ENCODE data around the gene EDC3.
A peak's percentile ranks its signal among the peaks of the same experiment; 100 is the strongest.
"Not testable (repeated sequence)": the region's sequence is repeated elsewhere in the genome, so short reads cannot be mapped to it uniquely, and the experiment has no call there.

Gene EDC3
- 32.5 to 33.5 reads per million in 2 experiments for total RNA-seq

GRCh38 chr15:74695597-74696397 lies at the start of gene EDC3:
Gene EDC3, minus strand, starts transcription at chr15:74696024. Its CDS starts 20,900 bp downstream, at chr15:74675124.
- peak; percentile 82 for DNase-seq (ENCODE audit: low read depth)

GRCh38 chr15:74742422-74742821 lies 46.6 kb upstream of the EDC3 start:
- no peak for DNase-seq (ENCODE audit: low read depth)

- not testable (repeated sequence) for DNase-seq (ENCODE audit: low read depth)
These were observed 42.4 kb upstream of the EDC3 start for GRCh38 chr15:74738239-74738638.

- no peak for DNase-seq (ENCODE audit: low read depth)
These were observed 39.5 kb upstream of the EDC3 start for GRCh38 chr15:74735305-74735704.

- no peak for DNase-seq (ENCODE audit: low read depth)
These were observed 37.4 kb upstream of the EDC3 start for GRCh38 chr15:74733269-74733668.

GRCh38 chr15:74732846-74733245 lies 37.0 kb upstream of the EDC3 start:
- DNase-seq (ENCODE audit: low read depth), result no peak

- DNase-seq (ENCODE audit: low read depth), result no peak
These were observed 34.9 kb upstream of the EDC3 start for GRCh38 chr15:74730619-74731316.

- not testable (repeated sequence) for DNase-seq (ENCODE audit: low read depth)
These were observed 33.5 kb upstream of the EDC3 start for GRCh38 chr15:74729372-74729771.

- DNase-seq (ENCODE audit: low read depth), result not testable (repeated sequence)
These were observed 32.9 kb upstream of the EDC3 start for GRCh38 chr15:74728699-74729098.

GRCh38 chr15:74727727-74728126 lies 31.9 kb upstream of the EDC3 start:
- DNase-seq (ENCODE audit: low read depth), result no peak

- DNase-seq (ENCODE audit: low read depth), result no peak
These were observed 30.9 kb upstream of the EDC3 start for GRCh38 chr15:74726774-74727164.

- peak; percentile 27 for DNase-seq (ENCODE audit: low read depth)
These were observed 30.3 kb upstream of the EDC3 start for GRCh38 chr15:74725845-74726773.

GRCh38 chr15:74725225-74725774 lies 29.5 kb upstream of the EDC3 start, which contains the start of gene CYP1A1:
Gene CYP1A1, minus strand, starts transcription at chr15:74725528. Its CDS starts 2,431 bp downstream, at chr15:74723097.
- peak; percentile 12 for DNase-seq (ENCODE audit: low read depth)

- no peak for DNase-seq (ENCODE audit: low read depth)
These were observed 28.9 kb upstream of the EDC3 start for GRCh38 chr15:74724570-74725224.

- no peak for DNase-seq (ENCODE audit: low read depth)
These were observed 28.0 kb upstream of the EDC3 start for GRCh38 chr15:74723754-74724334.

- no peak for DNase-seq (ENCODE audit: low read depth)
These were observed 27.4 kb upstream of the EDC3 start for GRCh38 chr15:74723187-74723586.

- no peak for DNase-seq (ENCODE audit: low read depth)
These were observed 26.8 kb upstream of the EDC3 start for GRCh38 chr15:74722591-74722990.

GRCh38 chr15:74716651-74717050 lies 20.8 kb upstream of the EDC3 start:
- no peak for DNase-seq (ENCODE audit: low read depth)

- DNase-seq (ENCODE audit: low read depth), result no peak
These were observed 16.5 kb upstream of the EDC3 start for GRCh38 chr15:74712311-74712710.

- no peak for DNase-seq (ENCODE audit: low read depth)
These were observed 14.7 kb upstream of the EDC3 start for GRCh38 chr15:74710319-74711094.

Measured in T follicular helper cell (primary cell).